Suprapubic skin (tissue), 4 donors: ENCODE results near the gene FGF4.

Source experiments
- CTCF ChIP-seq, 2 donors: fragments of 200-600 bp in 1 of 2; fragments of 450-650 bp in 1 of 2; sonication (generic) in 1 of 2; IDR thresholded peaks; one replicate each; pipeline ENCODE4 v1.5.1; 2016 to 2019; ENCODE audit warnings: antibody characterized with exemption in 2 of 2, mild to moderate bottlenecking in 1 of 2, moderate library complexity in 1 of 2
- POLR2A ChIP-seq, 2 donors: fragments of 450-650 bp; IDR thresholded peaks; one replicate each; pipeline ENCODE4 v1.6.1; 2017; ENCODE audit warnings: antibody characterized with exemption in 2 of 2, mild to moderate bottlenecking in 2 of 2, moderate library complexity in 2 of 2
- POLR2AphosphoS5 ChIP-seq, 3 donors: sonication (generic); formaldehyde crosslinking; IDR thresholded peaks; one replicate each; pipeline ENCODE4 v1.6.1; 2017; ENCODE audit warnings: antibody characterized with exemption in 3 of 3

DNA sequence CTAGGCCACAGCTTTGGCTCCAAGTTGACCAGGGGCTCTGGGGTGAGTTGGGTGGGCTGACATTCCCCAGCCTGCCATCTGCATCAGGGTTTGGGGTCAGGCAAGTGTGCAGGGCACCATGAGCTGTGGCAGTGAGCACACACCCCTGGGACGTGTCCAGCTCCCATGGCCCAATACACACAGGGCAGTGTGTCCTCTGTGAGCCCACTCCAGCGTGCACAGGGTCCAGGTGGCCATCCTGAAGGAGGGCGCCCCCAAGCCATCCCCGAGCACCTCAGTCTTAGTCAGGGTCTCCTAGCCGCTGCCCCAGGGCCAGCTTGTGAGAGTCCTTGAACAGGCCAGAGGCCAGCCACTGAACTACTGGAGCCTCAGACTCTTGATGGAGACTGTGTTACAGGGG, 45.3 kb upstream of the FGF4 start:
- no peak for TF ChIP-seq CTCF (IDR thresholded peaks at IDR 0.05)
- TF ChIP-seq POLR2A (IDR thresholded peaks at IDR 0.05), result no peak
- TF ChIP-seq POLR2AphosphoS5 (IDR thresholded peaks at IDR 0.05), result no peak
